ENCODE results near the gene GHITM.
"Not testable (repeated sequence)": the region's sequence is repeated elsewhere in the genome, so short reads cannot be mapped to it uniquely, and the experiment has no call there.

Gene GHITM

GRCh38 chr10:84168382-84168781, 29.1 kb downstream of the GHITM start:
- not testable (repeated sequence) for H3K36me3 ChIP-seq (ENCODE audit: insufficient read depth, low read depth, low read length); H3K9ac ChIP-seq (ENCODE audit: low read depth, low read length); H3K27ac ChIP-seq (ENCODE audit: low read length); H3K9me3 ChIP-seq (ENCODE audit: insufficient read depth, low read depth, low read length); H3K27me3 ChIP-seq (ENCODE audit: insufficient read depth, low read length); H3K4me3 ChIP-seq (ENCODE audit: low read length)
- H3K4me1 ChIP-seq (ENCODE audit: insufficient read depth, low read length) = peaks cover 15% of the 10 kb centered on the region

- H3K27me3 ChIP-seq (ENCODE audit: insufficient read depth, low read length); H3K4me1 ChIP-seq (ENCODE audit: insufficient read depth, low read length); H3K36me3 ChIP-seq (ENCODE audit: insufficient read depth, low read depth, low read length); H3K9me3 ChIP-seq (ENCODE audit: insufficient read depth, low read depth, low read length); H3K27ac ChIP-seq (ENCODE audit: low read length); H3K4me3 ChIP-seq (ENCODE audit: low read length); H3K9ac ChIP-seq (ENCODE audit: low read depth, low read length): not testable (repeated sequence)
Measured at GRCh38 chr10:84171237-84171636, 31.9 kb downstream of the GHITM start.

GRCh38 chr10:84171700-84172466, 32.6 kb downstream of the GHITM start:
- H3K27me3 ChIP-seq (ENCODE audit: insufficient read depth, low read length); H3K4me1 ChIP-seq (ENCODE audit: insufficient read depth, low read length); H3K4me3 ChIP-seq (ENCODE audit: low read length); H3K9me3 ChIP-seq (ENCODE audit: insufficient read depth, low read depth, low read length); H3K36me3 ChIP-seq (ENCODE audit: insufficient read depth, low read depth, low read length); H3K9ac ChIP-seq (ENCODE audit: low read depth, low read length); H3K27ac ChIP-seq (ENCODE audit: low read length): not testable (repeated sequence)

GRCh38 chr10:84172467-84173356, 33.4 kb downstream of the GHITM start:
- H3K4me3 ChIP-seq (ENCODE audit: low read length) = no peak overlapping the region
- H3K9me3 ChIP-seq (ENCODE audit: insufficient read depth, low read depth, low read length) = no peaks in the 10 kb centered on the region
- H3K36me3 ChIP-seq (ENCODE audit: insufficient read depth, low read depth, low read length) = no peaks in the 10 kb centered on the region
- H3K9ac ChIP-seq (ENCODE audit: low read depth, low read length) = no peak overlapping the region
- H3K27me3 ChIP-seq (ENCODE audit: insufficient read depth, low read length) = no peaks in the 10 kb centered on the region
- no peak overlapping the region for H3K27ac ChIP-seq (ENCODE audit: low read length)
- H3K4me1 ChIP-seq (ENCODE audit: insufficient read depth, low read length) = no peaks in the 10 kb centered on the region

GRCh38 chr10:84173501-84173929, 34.2 kb downstream of the GHITM start, which contains the start of gene GPR15LG:
TSS of gene GPR15LG (plus strand) at chr10:84173801. CDS start at chr10:84173852, 51 bp downstream.
- H3K4me1 ChIP-seq (ENCODE audit: insufficient read depth, low read length) = no peaks in the 10 kb centered on the region
- H3K9me3 ChIP-seq (ENCODE audit: insufficient read depth, low read depth, low read length) = no peaks in the 10 kb centered on the region
- H3K27ac ChIP-seq (ENCODE audit: low read length) = no peak within 1 kb of the TSS
- H3K27me3 ChIP-seq (ENCODE audit: insufficient read depth, low read length) = no peaks in the 10 kb centered on the region
- H3K36me3 ChIP-seq (ENCODE audit: insufficient read depth, low read depth, low read length) = no peaks in the 10 kb centered on the region
- H3K9ac ChIP-seq (ENCODE audit: low read depth, low read length) = no peak within 1 kb of the TSS
- H3K4me3 ChIP-seq (ENCODE audit: low read length) = no peak within 1 kb of the TSS

GRCh38 chr10:84175436-84175835, 36.1 kb downstream of the GHITM start:
- Histone ChIP-seq H3K4me1 (ENCODE audit: insufficient read depth, low read length) (peaks cover 5% of the 10 kb centered on the region; the same call in 1 of the 2 replicates), H3K9ac (ENCODE audit: low read depth, low read length) (no peak overlapping the region), H3K9me3 (ENCODE audit: insufficient read depth, low read depth, low read length) (no peaks in the 10 kb centered on the region), H3K36me3 (ENCODE audit: insufficient read depth, low read depth, low read length) (no peaks in the 10 kb centered on the region), H3K27ac (ENCODE audit: low read length) (no peak overlapping the region), H3K27me3 (ENCODE audit: insufficient read depth, low read length) (no peaks in the 10 kb centered on the region), H3K4me3 (ENCODE audit: low read length) (no peak overlapping the region)

- Histone ChIP-seq H3K4me3 (ENCODE audit: low read length) (no peak overlapping the region), H3K27me3 (ENCODE audit: insufficient read depth, low read length) (no peaks in the 10 kb centered on the region), H3K9me3 (ENCODE audit: insufficient read depth, low read depth, low read length) (no peaks in the 10 kb centered on the region; the same call in 1 of the 2 replicates), H3K36me3 (ENCODE audit: insufficient read depth, low read depth, low read length) (no peaks in the 10 kb centered on the region), H3K9ac (ENCODE audit: low read depth, low read length) (no peak overlapping the region), H3K4me1 (ENCODE audit: insufficient read depth, low read length) (peaks cover 5% of the 10 kb centered on the region; the same call in 1 of the 2 replicates), H3K27ac (ENCODE audit: low read length) (no peak overlapping the region)
Measured at GRCh38 chr10:84176351-84176750, 37.0 kb downstream of the GHITM start.

- H3K9ac ChIP-seq (ENCODE audit: low read depth, low read length) = no peak overlapping the region
- no peak overlapping the region for H3K27ac ChIP-seq (ENCODE audit: low read length)
Measured at GRCh38 chr10:84176836-84177474, 37.6 kb downstream of the GHITM start.

GRCh38 chr10:84177541-84178141, 38.3 kb downstream of the GHITM start:
- Histone ChIP-seq H3K9me3 (ENCODE audit: insufficient read depth, low read depth, low read length) (no peaks in the 10 kb centered on the region; the same call in 1 of the 2 replicates), H3K27ac (ENCODE audit: low read length) (no peak overlapping the region), H3K9ac (ENCODE audit: low read depth, low read length) (no peak overlapping the region), H3K4me3 (ENCODE audit: low read length) (no peak overlapping the region), H3K4me1 (ENCODE audit: insufficient read depth, low read length) (peaks cover 5% of the 10 kb centered on the region; the same call in 1 of the 2 replicates), H3K36me3 (ENCODE audit: insufficient read depth, low read depth, low read length) (no peaks in the 10 kb centered on the region), H3K27me3 (ENCODE audit: insufficient read depth, low read length) (no peaks in the 10 kb centered on the region)

More at GRCh38 chr10:84176836-84177474, 37.6 kb downstream of the GHITM start:
- no peaks in the 10 kb centered on the region; the same call in 1 of the 2 replicates for H3K9me3 ChIP-seq (ENCODE audit: insufficient read depth, low read depth, low read length)
- H3K36me3 ChIP-seq (ENCODE audit: insufficient read depth, low read depth, low read length) = no peaks in the 10 kb centered on the region
- H3K4me1 ChIP-seq (ENCODE audit: insufficient read depth, low read length) = peaks cover 5% of the 10 kb centered on the region; the same call in 1 of the 2 replicates
- H3K4me3 ChIP-seq (ENCODE audit: low read length) = no peak overlapping the region
- no peaks in the 10 kb centered on the region for H3K27me3 ChIP-seq (ENCODE audit: insufficient read depth, low read length)

- H3K27me3 ChIP-seq (ENCODE audit: insufficient read depth, low read length) = no peaks in the 10 kb centered on the region
- no peak overlapping the region for H3K4me3 ChIP-seq (ENCODE audit: low read length)
- no peaks in the 10 kb centered on the region; the same call in 1 of the 2 replicates for H3K9me3 ChIP-seq (ENCODE audit: insufficient read depth, low read depth, low read length)
- no peak overlapping the region for H3K27ac ChIP-seq (ENCODE audit: low read length)
- H3K4me1 ChIP-seq (ENCODE audit: insufficient read depth, low read length) = peaks cover 5% of the 10 kb centered on the region; the same call in 1 of the 2 replicates
- H3K9ac ChIP-seq (ENCODE audit: low read depth, low read length) = no peak overlapping the region
- H3K36me3 ChIP-seq (ENCODE audit: insufficient read depth, low read depth, low read length) = no peaks in the 10 kb centered on the region
Measured at GRCh38 chr10:84178160-84178609, 38.9 kb downstream of the GHITM start.

Measured in iPS-20b (cell line).